Ectodermal cell (in vitro differentiated cells): ENCODE data around the gene TOMM34.

Source experiments
- H3K27ac ChIP-seq: 2 replicates; pipeline ENCODE4 v1.7.0; 2013; ENCODE audit warnings: mild to moderate bottlenecking, low read depth, low read length; ENCODE audit not compliant: insufficient read depth, poor library complexity, severe bottlenecking
- H3K27me3 ChIP-seq: 2 replicates; pipeline ENCODE4 v1.7.0; 2013; ENCODE audit warnings: mild to moderate bottlenecking, low read length; ENCODE audit not compliant: insufficient read depth, control insufficient read depth, poor library complexity, severe bottlenecking
- H3K36me3 ChIP-seq: one replicate; pipeline ENCODE4 v1.7.0; 2013; ENCODE audit warnings: low read length; ENCODE audit not compliant: control insufficient read depth, insufficient read depth
- H3K4me1 ChIP-seq: one replicate; pipeline ENCODE4 v1.7.0; 2013; ENCODE audit warnings: low read length; ENCODE audit not compliant: control insufficient read depth, insufficient read depth
- H3K4me3 ChIP-seq: 2 replicates; pipeline ENCODE4 v1.7.0; 2013; ENCODE audit warnings: low read depth, low read length, control low read depth; ENCODE audit not compliant: insufficient read depth
- H3K9me3 ChIP-seq: 2 replicates; pipeline ENCODE4 v1.7.0; 2013; ENCODE audit warnings: mild to moderate bottlenecking, low read length, moderate library complexity; ENCODE audit not compliant: control insufficient read depth
- WGBS, 2 experiments: methylation state at CpG; one replicate each; pipeline ENCODE4 v1.1.7; 2013; ENCODE audit warnings: missing lambda C conversion rate in 2 of 2; 5-methylcytosine and 5-hydroxymethylcytosine counted together

TOMM34 gene

GRCh38 chr20:44897133-44897532, 63.1 kb downstream of the TOMM34 start:
- no peaks in the 10 kb centered on the region for H3K9me3 ChIP-seq
- WGBS, 2 experiments, result 100% methylated on average over 1 of the region's 1 CpG
- H3K36me3 ChIP-seq, result peaks cover 10% of the 10 kb centered on the region
- H3K27me3 ChIP-seq, result no peaks in the 10 kb centered on the region
- no peaks in the 10 kb centered on the region for H3K4me1 ChIP-seq
- no peak overlapping the region for H3K27ac ChIP-seq
- H3K4me3 ChIP-seq, result no peak overlapping the region

GRCh38 chr20:44896583-44896982, 63.6 kb downstream of the TOMM34 start:
- peaks cover 6% of the 10 kb centered on the region for H3K36me3 ChIP-seq
- no peak overlapping the region for H3K4me3 ChIP-seq
- no peaks in the 10 kb centered on the region for H3K4me1 ChIP-seq
- H3K27ac ChIP-seq, result no peak overlapping the region
- WGBS, 2 experiments, result 97 to 100% methylated on average over 1 of the region's 1 CpG
- H3K27me3 ChIP-seq, result no peaks in the 10 kb centered on the region
- no peaks in the 10 kb centered on the region for H3K9me3 ChIP-seq

- Histone ChIP-seq H3K4me1 (no peaks in the 10 kb centered on the region), H3K4me3 (no peak overlapping the region), H3K27me3 (no peaks in the 10 kb centered on the region), H3K36me3 (peaks cover 4% of the 10 kb centered on the region), H3K27ac (no peak overlapping the region), H3K9me3 (no peaks in the 10 kb centered on the region)
- 83 to 87% methylated on average over 2 of the region's 2 CpGs for WGBS, 2 experiments
Measured at GRCh38 chr20:44894959-44895358, 65.2 kb downstream of the TOMM34 start.
